NK-92 treated with Interleukin-12 subunit alpha and Interleukin-12 subunit beta, amount 100 ng/mL, for 24 hours (cell line): Measurements from ENCODE around the gene OR2V2.

ENCODE experiments used
- DNase-seq: peaks from one replicate; lab custom pipeline; 2025; lab: John Stamatoyannopoulos, UW

Gene OR2V2

DNA sequence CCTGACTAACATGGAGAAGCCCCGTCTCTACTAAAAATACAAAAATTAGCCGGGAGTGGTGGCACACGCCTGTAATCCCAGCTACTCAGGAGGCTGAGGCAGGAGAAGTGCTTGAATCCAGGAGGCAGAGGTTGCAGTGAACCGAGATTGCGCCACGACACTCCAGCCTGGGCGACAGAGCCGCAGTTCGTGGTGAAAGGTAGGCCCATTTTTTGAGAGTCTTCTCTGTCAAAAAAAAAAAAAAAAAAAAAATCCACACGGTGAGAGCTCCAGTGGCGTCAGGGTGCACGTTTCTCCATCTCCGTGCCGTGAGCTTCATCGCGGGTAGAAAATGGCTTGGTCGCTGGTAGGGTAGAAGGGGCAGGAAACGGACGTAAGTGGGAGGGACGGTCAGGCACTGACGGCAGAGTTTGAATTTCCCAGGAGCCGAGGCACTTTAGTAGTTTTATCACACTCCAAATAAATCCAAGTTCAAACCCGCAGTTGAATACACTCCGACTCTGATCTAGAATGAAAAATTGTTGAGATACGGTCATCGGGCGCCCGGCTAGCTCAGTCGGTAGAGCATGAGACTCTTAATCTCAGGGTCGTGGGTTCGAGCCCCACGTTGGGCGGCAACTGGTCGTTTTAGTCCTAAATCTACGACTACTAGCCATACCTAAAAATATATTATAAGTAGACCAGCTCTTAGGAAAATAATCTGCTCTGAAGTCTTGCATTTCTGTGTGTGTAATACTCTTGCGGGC lies 60.0 kb downstream of the OR2V2 start:
- DNase-seq: no peak

DNA sequence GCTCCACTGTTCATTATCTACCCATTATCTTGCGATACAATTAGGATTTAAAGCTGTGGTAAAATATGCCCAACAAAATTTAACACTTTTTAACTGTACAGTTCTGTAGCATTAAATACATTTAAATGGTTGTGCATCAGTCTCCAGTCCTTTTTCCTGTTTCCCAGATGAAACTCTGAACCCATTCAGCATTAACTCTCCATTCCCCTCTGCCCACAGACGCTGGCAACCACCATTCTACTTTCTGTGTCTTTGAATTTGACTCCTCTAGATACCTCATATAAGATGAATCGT lies 60.5 kb downstream of the OR2V2 start:
- no peak for DNase-seq
